GM12878 (cell line): ENCODE data around the gene NTRK3. TPM values are rescaled to one million over a fixed set of nuclear protein-coding genes. Genes with fewer than 3 reads are reported as not detected.

Experiments
- ATAC-seq: fragments of 200-7000 bp; cut with Tn5 transposase; 3 replicates; pipeline ENCODE4 v1.9.1; 2020; ENCODE audit warnings: mild to moderate bottlenecking, moderate library complexity
- BruUV-seq: library from RNA; stranded (reverse); fragments of 400-500 nt; replicated peaks from 2 replicates; lab custom pipeline; 2021; lab: Mats Ljungman, UMichigan
- CTCF ChIA-PET: fragments of 300-600 bp; sonication (Branson Sonifier 250); formaldehyde crosslinking; extraction: SDS; loops from one replicate; lab custom pipeline; 2021; ENCODE audit warnings: inconsistent platforms; lab: Yijun Ruan, JAX
- POLR2A ChIA-PET: fragments of 350-600 bp; formaldehyde crosslinking; extraction: SDS; loops from one replicate; lab custom pipeline; 2021; ENCODE audit warnings: inconsistent platforms; lab: Charles Lee
- RAD21 ChIA-PET: fragments of 300-600 bp; sonication (Branson Sonifier 250); formaldehyde crosslinking; loops from one replicate; lab custom pipeline; 2023; ENCODE audit warnings: antibody characterized with exemption; ENCODE audit not compliant: unreplicated experiment; lab: Charles Lee
- SMC1A ChIA-PET: fragments of 300-600 bp; sonication (Branson Sonifier 250); formaldehyde crosslinking; loops from one replicate; lab custom pipeline; 2023; ENCODE audit not compliant: unreplicated experiment, uncharacterized antibody; lab: Charles Lee
- DNase-seq: peaks from one replicate; pipeline ENCODE4 v3.0.0-alpha.2; 2011; ENCODE audit warnings: low read depth, low spot score
- FAIRE-seq: peaks from 3 replicates; lab custom pipeline; 2011; peaks lifted over from hg19 to GRCh38; lab: Jason Lieb, UNC
- H2AFZ ChIP-seq: 2 replicates; pipeline ENCODE4 v1.6.0; 2011; ENCODE audit warnings: low read depth, low read length, control low read depth; ENCODE audit not compliant: control insufficient read depth
- H3K27ac ChIP-seq: 2 replicates; pipeline ENCODE4 v1.5.1; 2011; ENCODE audit warnings: control low read depth; ENCODE audit not compliant: control insufficient read depth, insufficient read depth
- H3K27me3 ChIP-seq, 2 experiments: replicated peaks in 1 of 2; 2 replicates each; pipeline versions ENCODE4 v1.6.0 to v1.6.1; 2011; ENCODE audit warnings: low read length in 1 of 2; ENCODE audit not compliant: control insufficient read depth in 2 of 2, insufficient read depth in 2 of 2
- H3K36me3 ChIP-seq, 2 experiments: 2 replicates each; pipeline ENCODE4 v1.5.1; 2011; ENCODE audit warnings: low read length in 1 of 2; ENCODE audit not compliant: control insufficient read depth in 2 of 2, insufficient read depth in 2 of 2
- H3K4me1 ChIP-seq: 2 replicates; pipeline ENCODE4 v1.6.1; 2011; ENCODE audit warnings: mild to moderate bottlenecking, low read length, moderate library complexity, mixed read lengths; ENCODE audit not compliant: control insufficient read depth, insufficient read depth
- H3K4me2 ChIP-seq: 2 replicates; pipeline ENCODE4 v1.6.0; 2011; ENCODE audit warnings: control low read depth; ENCODE audit not compliant: control insufficient read depth, insufficient read depth
- H3K4me3 ChIP-seq: fragments of 200-600 bp; sonication (generic); 2 replicates; pipeline ENCODE4 v1.5.1; 2016
- H3K79me2 ChIP-seq: 2 replicates; pipeline ENCODE4 v1.6.0; 2011; ENCODE audit warnings: low read length; ENCODE audit not compliant: control insufficient read depth, insufficient read depth
- H3K9ac ChIP-seq: 2 replicates; pipeline ENCODE4 v1.8.0; 2011; ENCODE audit warnings: low read length, control low read depth, mixed read lengths; ENCODE audit not compliant: control insufficient read depth, insufficient read depth
- H3K9me3 ChIP-seq: replicated peaks from 3 replicates; pipeline ENCODE4 v1.5.1; 2011; ENCODE audit warnings: mild to moderate bottlenecking, low read length; ENCODE audit not compliant: control insufficient read depth, insufficient read depth
- H4K20me1 ChIP-seq: 2 replicates; pipeline ENCODE4 v1.6.0; 2011; ENCODE audit not compliant: control insufficient read depth, insufficient read depth
- ASH2L ChIP-seq: fragments of 300-600, 200-600 bp; sonication (generic); IDR thresholded peaks from 2 replicates; pipeline ENCODE4 v1.6.1; 2017; ENCODE audit warnings: low read depth, mild to moderate bottlenecking, borderline replicate concordance
- CREM ChIP-seq: IDR thresholded peaks from 2 replicates; pipeline ENCODE4 v1.6.1; 2014; ENCODE audit warnings: antibody characterized with exemption, low read depth
- EP300 ChIP-seq, 2 experiments: fragments of 150-350 bp in 1 of 2; IDR thresholded peaks; 2 replicates each; pipeline ENCODE4 v1.6.1; 2011 to 2012; ENCODE audit warnings: low read depth in 2 of 2, low read length in 2 of 2, borderline replicate concordance in 1 of 2, improper control_type of control experiment in 1 of 2, inconsistent platforms in 1 of 2; ENCODE audit not compliant: control insufficient read depth in 1 of 2
- HDAC6 ChIP-seq: fragments of 200-600 bp; sonication (generic); IDR thresholded peaks from one replicate; pipeline ENCODE4 v1.8.0; 2017; ENCODE audit warnings: antibody characterized with exemption; ENCODE audit not compliant: unreplicated experiment
- KAT2A ChIP-seq: conservative IDR thresholded peaks from 2 replicates; pipeline ENCODE4 v1.6.1; 2011; ENCODE audit warnings: low read depth, low read length; ENCODE audit not compliant: control insufficient read depth
- MXI1 ChIP-seq: fragments of 150-350 bp; IDR thresholded peaks from 2 replicates; pipeline ENCODE4 v1.6.1; 2011; ENCODE audit warnings: low read depth, mild to moderate bottlenecking, inconsistent platforms, low read length, improper control_type of control experiment
- MYC ChIP-seq: IDR thresholded peaks from 2 replicates; pipeline ENCODE4 v1.6.1; 2011; ENCODE audit warnings: mild to moderate bottlenecking, low read length, moderate library complexity, inconsistent platforms; ENCODE audit not compliant: insufficient read depth, insufficient replicate concordance, insufficient read length, severe bottlenecking
- NR2C2 ChIP-seq: IDR thresholded peaks from 2 replicates; pipeline ENCODE4 v1.6.1; 2011; ENCODE audit warnings: borderline replicate concordance, low read depth; ENCODE audit not compliant: control insufficient read depth, insufficient read length
- PRDM15 ChIP-seq: fragments of 450-650 bp; formaldehyde crosslinking; IDR thresholded peaks from 2 replicates; pipeline ENCODE4 v1.4.0; 2020; ENCODE audit warnings: mild to moderate bottlenecking, moderate library complexity
- SPI1 ChIP-seq: IDR thresholded peaks from 2 replicates; pipeline ENCODE4 v1.6.1; 2011; ENCODE audit warnings: low read depth, mild to moderate bottlenecking, low read length, moderate library complexity, borderline replicate concordance; ENCODE audit not compliant: insufficient read depth
- WGBS: methylation state at CpG from one replicate; pipeline ENCODE4 v1.1.6; 2016; ENCODE audit warnings: low lambda C conversion rate; ENCODE audit not compliant: insufficient replicate concordance, insufficient coverage; ENCODE audit errors: missing lambda C conversion rate; 5-methylcytosine and 5-hydroxymethylcytosine counted together
- in situ Hi-C: fragments of 300-500 bp; cut with MboI; formaldehyde crosslinking; loops from 9 replicates; pipeline ENCODE4 v1.14.3; 2018; ENCODE audit warnings: mixed read lengths
- intact Hi-C: fragments of 100-400 bp; cut with micrococcal nuclease; formaldehyde crosslinking; loops from one replicate; pipeline ENCODE4 v1.14.2; 2022; ENCODE audit not compliant: unreplicated experiment
- polyA plus RNA-seq, 11 experiments: library from polyadenylated mRNA; depleted of rRNA in 4 of 11; unstranded in 6 of 11; stranded (reverse) in 5 of 11; fragments of >200 nt; fragmentation: Nextera tagmentation in 4 of 11; fragmentation: Illumina TruSeq in 1 of 11; extraction: Ambion mirVana in 4 of 11; extraction: Trizol in 1 of 11; gene quantifications; 1 replicate in 1 of 11; 2 replicates in 10 of 11; pipeline versions ENCODE4 v1.2.1 to v1.2.3, GENCODE V29; 2011 to 2016; ENCODE audit warnings: inconsistent platforms in 2 of 11, missing spikeins in 2 of 11, low read depth in 1 of 11
- total RNA-seq, 4 experiments: library from RNA; depleted of rRNA in 3 of 4; stranded (reverse); fragments of >200 nt in 3 of 4; fragmentation: Illumina TruSeq in 1 of 4; extraction: Trizol in 1 of 4; gene quantifications; 2 replicates each; pipeline versions ENCODE4 v1.2.1 to v1.2.3, GENCODE V29; 2013 to 2021
- TF ChIP-seq, protein P1 (sequence below): IDR thresholded peaks from 2 replicates; pipeline ENCODE4 v1.6.1; 2012; ENCODE audit warnings: low read depth, low read length, improper control_type of control experiment

The NTRK3 gene
- total and polyA plus RNA-seq, 10 of the 15 experiments (the other 5 are each of a cell fraction or from before 2014, with no cell fraction given): not detected

GRCh38 chr15:88191812-88192165, 64.8 kb downstream of the NTRK3 start:
- Histone ChIP-seq H3K4me2 (no peak overlapping the region), H3K9ac (no peak overlapping the region), H3K27me3 (no peaks in the 10 kb centered on the region; a peak in 1 of 4 replicates), H3K4me1 (no peaks in the 10 kb centered on the region), H2AFZ (no peak overlapping the region), H4K20me1 (no peaks in the 10 kb centered on the region), H3K4me3 (no peak overlapping the region), H3K79me2 (no peaks in the 10 kb centered on the region), H3K27ac (no peak overlapping the region), H3K9me3 (no peaks in the 10 kb centered on the region), H3K36me3 (no peaks in the 10 kb centered on the region)
- intact Hi-C loops: no loop called here
- ChIA-PET SMC1A (interaction anchor here (0.7 kb wide), 1 partner anchor 89 kb away, joined by 3 read pairs; no protein-coding TSS in a partner anchor), CTCF (interaction anchor here (1.4 kb wide), 1 partner anchor 53 kb away, joined by 3 read pairs; no protein-coding TSS in a partner anchor), POLR2A (no interaction called here), RAD21 (no interaction called here)
- TF ChIP-seq KAT2A: no peak
- TF ChIP-seq ASH2L: no peak
- TF ChIP-seq CREM: no peak
- TF ChIP-seq MYC: no peak
- no peak for TF ChIP-seq PRDM15 (CRISPR knock-in tag)
- TF ChIP-seq MXI1: no peak
- TF ChIP-seq NR2C2: no peak
- TF ChIP-seq, protein P1, sequence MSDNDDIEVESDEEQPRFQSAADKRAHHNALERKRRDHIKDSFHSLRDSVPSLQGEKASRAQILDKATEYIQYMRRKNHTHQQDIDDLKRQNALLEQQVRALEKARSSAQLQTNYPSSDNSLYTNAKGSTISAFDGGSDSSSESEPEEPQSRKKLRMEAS: no peak
- no peak for TF ChIP-seq HDAC6
- no peak for TF ChIP-seq EP300 (IDR thresholded peaks at IDR 0.05; ENCODE audit: borderline replicate concordance in 1 of 2, control insufficient read depth in 1 of 2, low read depth in 2 of 2, low read length in 2 of 2)
- TF ChIP-seq SPI1: no peak
- BruUV-seq: no TSS peak
- ATAC-seq: no peak
- DNase-seq: no peak
- in situ Hi-C loops: no loop called here
- 25% methylated on average over 10 of the region's 10 CpGs for WGBS
- FAIRE-seq: no peak
